GM13976 (cell line): ENCODE results near the gene DIS3L2.

Source experiments
- DNase-seq: peaks from one replicate; pipeline ENCODE4 v3.0.0; 2012; ENCODE audit warnings: low spot score
- CTCF ChIP-seq: IDR thresholded peaks from 2 replicates; pipeline ENCODE4 v1.5.1; 2012; ENCODE audit warnings: borderline replicate concordance, mild to moderate bottlenecking; ENCODE audit not compliant: insufficient read depth; ENCODE audit errors: extremely low read depth, missing control alignments, control extremely low read depth
- in situ Hi-C: fragments of 300-500 bp; cut with MboI; formaldehyde crosslinking; loops from one replicate; pipeline ENCODE4 v1.12.0; 2022; ENCODE audit warnings: low sequenced_read_pairs, mixed read lengths, inconsistent platforms; ENCODE audit not compliant: unreplicated experiment

The DIS3L2 gene

GRCh38 chr2:232075859-232076258 lies 114.3 kb downstream of the DIS3L2 start:
- in situ Hi-C loops, result no loop called here
- no peak for DNase-seq
- TF ChIP-seq CTCF, result no peak

- DNase-seq, result no peak
- TF ChIP-seq CTCF, result no peak
- in situ Hi-C loops, result no loop called here
Observed at GRCh38 chr2:232076272-232076671, 114.8 kb downstream of the DIS3L2 start.

- in situ Hi-C loops, result no loop called here
- no peak for TF ChIP-seq CTCF
- DNase-seq, result no peak
Observed at GRCh38 chr2:232076736-232077135, 115.2 kb downstream of the DIS3L2 start.

GRCh38 chr2:232085164-232085563 lies 123.7 kb downstream of the DIS3L2 start:
- no peak for DNase-seq
- no peak for TF ChIP-seq CTCF
- in situ Hi-C loops, result no loop called here

- DNase-seq, result no peak
- in situ Hi-C loops, result no loop called here
- no peak for TF ChIP-seq CTCF
Observed at GRCh38 chr2:232085826-232086425, 124.4 kb downstream of the DIS3L2 start.

- no peak for DNase-seq
- TF ChIP-seq CTCF, result no peak
- in situ Hi-C loops, result no loop called here
Observed at GRCh38 chr2:232088771-232089170, 127.3 kb downstream of the DIS3L2 start.
